Spleen (tissue), 11 donors: ENCODE data around the gene CCNQ. TPM values are rescaled to one million over a fixed set of nuclear protein-coding genes. Genes with fewer than 3 reads are reported as not detected.

Experiments
- DNase-seq: peaks from one replicate; pipeline ENCODE4 v3.0.0-alpha.2; 2020
- H3K27ac ChIP-seq, 8 donors: fragments of 200-600 bp; sonication (generic) in 7 of 8; 1 replicate in 4 of 8; 2 replicates in 4 of 8; pipeline versions ENCODE4 v1.5.0 to v1.8.0; 2016 to 2021; ENCODE audit warnings: inconsistent platforms in 4 of 8, mild to moderate bottlenecking in 4 of 8, moderate library complexity in 1 of 8
- H3K27me3 ChIP-seq, 7 donors: fragments of 200-600 bp; sonication (generic) in 6 of 7; replicated peaks in 1 of 7; 1 replicate in 4 of 7; 2 replicates in 3 of 7; pipeline versions ENCODE4 v1.5.0 to v1.8.0; 2016 to 2021; ENCODE audit warnings: inconsistent platforms in 3 of 7, mild to moderate bottlenecking in 1 of 7
- H3K36me3 ChIP-seq, 6 donors: fragments of 200-600 bp; sonication (generic) in 5 of 6; 1 replicate in 4 of 6; 2 replicates in 2 of 6; pipeline versions ENCODE4 v1.5.0 to v1.8.0; 2016 to 2021; ENCODE audit warnings: inconsistent platforms in 2 of 6
- H3K4me1 ChIP-seq, 6 donors: fragments of 200-600 bp; sonication (generic) in 5 of 6; 1 replicate in 3 of 6; 2 replicates in 3 of 6; pipeline versions ENCODE4 v1.5.0 to v1.8.0; 2016 to 2021; ENCODE audit warnings: inconsistent platforms in 3 of 6
- H3K4me3 ChIP-seq, 8 donors: fragments of 200-600 bp; sonication (generic) in 7 of 8; 1 replicate in 4 of 8; 2 replicates in 4 of 8; pipeline versions ENCODE4 v1.5.0 to v1.8.0; 2016 to 2021; ENCODE audit warnings: inconsistent platforms in 4 of 8, mild to moderate bottlenecking in 4 of 8, moderate library complexity in 2 of 8
- H3K9me3 ChIP-seq, 8 donors: fragments of 200-600 bp; sonication (generic) in 7 of 8; 1 replicate in 4 of 8; 2 replicates in 4 of 8; pipeline versions ENCODE4 v1.5.0 to v1.8.0; 2016 to 2021; ENCODE audit warnings: inconsistent platforms in 4 of 8
- CTCF ChIP-seq, 11 experiments: fragments of 200-600 bp in 7 of 11; fragments of 450-650 bp in 4 of 11; sonication (generic) in 4 of 11; IDR thresholded peaks in 8 of 11; conservative IDR thresholded peaks in 3 of 11; 1 replicate in 7 of 11; 2 replicates in 4 of 11; pipeline versions ENCODE4 v1.4.0 to v1.8.0; 2016 to 2021; ENCODE audit warnings: antibody characterized with exemption in 11 of 11, inconsistent platforms in 4 of 11, mild to moderate bottlenecking in 1 of 11
- POLR2A ChIP-seq, 3 donors: fragments of 450-650 bp; IDR thresholded peaks; one replicate each; pipeline ENCODE4 v1.5.1; 2017; ENCODE audit warnings: antibody characterized with exemption in 3 of 3, mild to moderate bottlenecking in 1 of 3
- POLR2AphosphoS5 ChIP-seq, 3 donors: sonication (generic); formaldehyde crosslinking; IDR thresholded peaks; one replicate each; pipeline ENCODE4 v1.5.1; 2017; ENCODE audit warnings: antibody characterized with exemption in 3 of 3
- WGBS, 5 donors: extraction: QIAGEN DNeasy Blood & Tissue Kit in 3 of 5; methylation state at CpG; one replicate each; pipeline versions ENCODE4 v1.1.5 to v1.1.7; 2013 to 2018; 5-methylcytosine and 5-hydroxymethylcytosine counted together
- intact Hi-C: fragments of 100-400 bp; cut with DNase I; formaldehyde crosslinking; loops from one replicate; pipeline ENCODE4 v1.15.0; 2023; ENCODE audit warnings: low total_unique reads
- polyA plus RNA-seq, 3 donors: library from polyadenylated mRNA; stranded (reverse); fragments of 200-250 nt; gene quantifications; one replicate each; pipeline ENCODE4 v1.2.1, GENCODE V29; 2013
- total RNA-seq, 7 donors: library from RNA; depleted of rRNA in 3 of 7; stranded (reverse); fragments of >200 nt in 3 of 7; fragmentation: NEBNext Ultra II Directional in 4 of 7; extraction: Animal tissue kit (Norgen Biotek cat#: 25700) in 4 of 7; gene quantifications; one replicate each; pipeline versions ENCODE4 v1.1.0 to v1.2.1, GENCODE V29; 2016 to 2021
- donor health status: healthy with polysubstance abuse.
- donor health status: DM: no; HTN: no; CAD: no; lungs with moderate emphysema.
- donor health status: DM: no; HTN: no; CAD: no.
- donor health status: Bipolar disorder and iron deficiency.
- donor health status: healthy.
- donor health status: DM: no; HTN: no; CAD: no.
- donor health status: DM: yes; HTN: yes; CAD: no.

The CCNQ gene
- total and polyA plus RNA-seq, 10 donors: 17.5 to 67.3 (median 26.5) TPM

GRCh38 chrX:153612413-153612812 is 13.5 kb upstream of the CCNQ start:
- 78 to 87% (median 82%) methylated on average over 4 to 10 of the region's 10 CpGs for WGBS, 5 donors
- Histone ChIP-seq H3K36me3 (no peaks in the 10 kb centered on the region), H3K4me3 (no peak overlapping the region), H3K9me3 (peaks cover 0 to 8% (median 0%) of the 10 kb centered on the region in 8 donors), H3K27me3 (peaks cover 0 to 53% (median 4%) of the 10 kb centered on the region in 7 donors), H3K27ac (no peak overlapping the region), H3K4me1 (peaks cover 0 to 15% (median 12%) of the 10 kb centered on the region in 6 donors)
- DNase-seq: peak; percentile 54
- TF ChIP-seq POLR2A (IDR thresholded peaks at IDR 0.05): no peak
- TF ChIP-seq POLR2AphosphoS5 (IDR thresholded peaks at IDR 0.05): no peak
- no peak for TF ChIP-seq CTCF (IDR thresholded peaks at IDR 0.05 in 8 of 11, conservative IDR thresholded peaks at IDR 0.05 in 3 of 11)
- intact Hi-C loops: loop anchor here (10.0 kb wide), 1 partner anchor 52 kb away; no protein-coding TSS in a partner anchor

- Histone ChIP-seq H3K4me1 (peaks cover 0 to 15% (median 12%) of the 10 kb centered on the region in 6 donors), H3K9me3 (peaks cover 0 to 8% (median 0%) of the 10 kb centered on the region in 8 donors), H3K27ac (no peak overlapping the region), H3K27me3 (peaks cover 0 to 46% (median 4%) of the 10 kb centered on the region in 7 donors), H3K36me3 (no peaks in the 10 kb centered on the region), H3K4me3 (no peak overlapping the region)
- TF ChIP-seq CTCF (IDR thresholded peaks at IDR 0.05 in 8 of 11, conservative IDR thresholded peaks at IDR 0.05 in 3 of 11): no peak
- TF ChIP-seq POLR2A (IDR thresholded peaks at IDR 0.05): no peak
- TF ChIP-seq POLR2AphosphoS5 (IDR thresholded peaks at IDR 0.05): no peak
- intact Hi-C loops: loop anchor here (10.0 kb wide), 1 partner anchor 53 kb away; no protein-coding TSS in a partner anchor
- 73 to 95% (median 82%) methylated on average over 3 to 14 of the region's 14 CpGs for WGBS, 5 donors
- DNase-seq: peak; percentile 58
These were observed 12.6 kb upstream of the CCNQ start for GRCh38 chrX:153611298-153612095.

GRCh38 chrX:153610836-153611213 is 11.9 kb upstream of the CCNQ start:
- peak overlapping the region in 4 of 8 donors; percentile 37 to 65 (median 44) for H3K27ac ChIP-seq
- H3K27me3 ChIP-seq: peaks cover 0 to 46% (median 4%) of the 10 kb centered on the region in 7 donors
- DNase-seq: peak; percentile 73
- intact Hi-C loops: loop anchor here (10.0 kb wide), 1 partner anchor 54 kb away; no protein-coding TSS in a partner anchor
- H3K4me1 ChIP-seq: peaks cover 0 to 15% (median 12%) of the 10 kb centered on the region in 6 donors
- TF ChIP-seq POLR2AphosphoS5 (IDR thresholded peaks at IDR 0.05): no peak
- no peak for TF ChIP-seq POLR2A (IDR thresholded peaks at IDR 0.05)
- no peak for TF ChIP-seq CTCF (IDR thresholded peaks at IDR 0.05 in 8 of 11, conservative IDR thresholded peaks at IDR 0.05 in 3 of 11)
- H3K4me3 ChIP-seq: peak overlapping the region in 1 of 8 donors; percentile 70
- WGBS, 5 donors: 66 to 81% (median 73%) methylated on average over 8 to 9 of the region's 9 CpGs
- peaks cover 0 to 8% (median 0%) of the 10 kb centered on the region in 8 donors for H3K9me3 ChIP-seq
- H3K36me3 ChIP-seq: no peaks in the 10 kb centered on the region
